H1 (cell line): Measurements from ENCODE around the gene MIEF2. TPM values are rescaled to one million over a fixed set of nuclear protein-coding genes. Genes with fewer than 3 reads are reported as not detected.

Experiments used
- CHD7 ChIP-seq: fragments of 300-600 bp; sonication (generic); IDR thresholded peaks from 2 replicates; pipeline ENCODE4 v1.7.1; 2012; ENCODE audit warnings: low read length, moderate library complexity, mild to moderate bottlenecking, inconsistent platforms; ENCODE audit not compliant: insufficient replicate concordance
- KDM4A ChIP-seq: IDR thresholded peaks from one replicate; pipeline ENCODE4 v1.7.1; 2012; ENCODE audit warnings: low read depth, mild to moderate bottlenecking, moderate library complexity, low read length, inconsistent platforms; ENCODE audit not compliant: severe bottlenecking
- polyA plus RNA-seq, 7 experiments: library from polyadenylated mRNA; depleted of rRNA in 3 of 7; stranded (reverse) in 5 of 7; unstranded in 2 of 7; fragments of >200 nt in 5 of 7; fragments of 200-250 nt in 2 of 7; gene quantifications; 1 replicate in 5 of 7; 2 replicates in 1 of 7; 4 replicates in 1 of 7; pipeline versions ENCODE4 v1.2.1 to v1.2.3, GENCODE V29; 2011 to 2013; ENCODE audit warnings: missing spikeins in 2 of 7, mixed read lengths in 2 of 7
- total RNA-seq: library from RNA; stranded (reverse); fragmentation: NEBNext Ultra II Directional; extraction: Animal tissue kit (Norgen Biotek cat#: 25700); gene quantifications from 2 replicates; pipeline ENCODE4 v1.2.1, GENCODE V29; 2021

The MIEF2 gene
- total and polyA plus RNA-seq, 2 of the 8 experiments (the other 6 are each of a cell fraction or from before 2014, with no cell fraction given), result 9.9 to 24.9 TPM

GRCh38 chr17:18247613-18248001, 12.9 kb upstream of the MIEF2 start (continued):
- TF ChIP-seq CHD7 (no peak), KDM4A (peak; percentile 10)
